ENCODE measurements around the gene FAM72A.
"Not testable (repeated sequence)": the region's sequence is repeated elsewhere in the genome, so short reads cannot be mapped to it uniquely, and the experiment has no call there.

The FAM72A gene

DNA sequence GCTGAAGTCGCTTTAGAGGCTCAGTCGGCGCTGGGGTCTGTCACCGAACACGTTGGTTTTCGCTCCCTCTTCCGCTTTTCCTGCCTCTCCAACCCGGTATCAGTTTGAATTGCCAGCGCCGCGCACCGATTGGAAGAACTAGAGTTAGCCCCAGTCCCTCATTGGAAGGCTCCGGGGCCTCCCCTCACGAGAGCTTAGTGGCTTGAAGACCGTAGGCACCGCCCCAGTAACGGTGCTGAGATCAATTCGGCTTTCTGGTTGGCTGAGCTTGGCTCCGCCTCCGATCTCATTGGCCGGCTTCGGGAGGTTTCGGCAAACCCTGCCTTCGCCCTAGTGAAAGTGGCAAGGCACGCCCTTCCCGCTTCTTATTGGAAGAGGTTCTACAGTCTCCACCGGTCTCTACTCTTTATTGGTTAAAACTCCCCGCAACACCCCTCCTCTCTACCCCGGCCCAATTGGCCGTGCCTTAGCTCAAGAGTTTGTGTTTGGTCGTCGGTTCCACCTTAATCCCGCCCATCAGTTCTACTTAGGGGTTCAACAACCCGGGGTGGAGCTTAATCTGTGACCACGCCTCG is at the start of gene FAM72A:
Gene FAM72A (minus strand): TSS at position 51 of the 575 bp plus-strand sequence. CDS start 814 bp downstream, outside the sequence.
- peak; percentile 73 to 93 (median 92) for DNase-seq (ENCODE audit: low read depth in 3 of 3)

DNA sequence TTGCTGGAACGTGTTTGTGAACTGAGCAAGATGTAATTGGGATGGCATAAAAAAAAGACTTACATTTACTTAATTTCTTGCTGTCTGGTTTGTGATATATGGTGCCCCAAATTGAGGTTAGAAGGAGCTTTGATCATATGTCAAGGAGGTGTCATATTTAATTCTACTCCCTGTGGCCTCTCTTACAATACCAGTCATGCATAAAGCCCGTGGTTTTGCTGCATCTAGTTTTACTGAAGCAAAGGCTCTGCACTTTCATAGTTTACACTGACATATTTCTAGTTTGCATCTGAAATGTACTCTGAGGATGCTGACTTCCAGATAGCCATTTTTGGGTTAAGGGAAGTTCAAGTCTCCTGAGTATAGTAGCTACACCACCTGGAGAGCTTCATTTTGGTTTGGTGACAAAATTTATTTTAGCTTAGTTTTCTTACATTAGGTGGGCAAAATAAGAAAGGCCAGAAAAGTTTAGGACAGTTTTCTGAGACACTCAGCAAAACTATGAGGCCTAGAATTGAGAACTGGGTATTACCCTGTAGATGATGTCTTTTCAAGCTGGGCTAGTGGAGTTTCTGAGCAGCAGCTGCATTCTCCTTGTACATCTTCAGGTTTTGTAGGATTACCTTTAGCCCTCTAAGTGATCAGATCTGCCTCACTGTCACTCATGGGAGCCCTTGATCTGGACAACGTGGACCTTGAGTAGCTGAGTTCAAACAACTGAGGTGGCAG is 48.5 kb upstream of the FAM72A start:
- DNase-seq (ENCODE audit: low read depth in 3 of 3): not testable (repeated sequence)

DNA sequence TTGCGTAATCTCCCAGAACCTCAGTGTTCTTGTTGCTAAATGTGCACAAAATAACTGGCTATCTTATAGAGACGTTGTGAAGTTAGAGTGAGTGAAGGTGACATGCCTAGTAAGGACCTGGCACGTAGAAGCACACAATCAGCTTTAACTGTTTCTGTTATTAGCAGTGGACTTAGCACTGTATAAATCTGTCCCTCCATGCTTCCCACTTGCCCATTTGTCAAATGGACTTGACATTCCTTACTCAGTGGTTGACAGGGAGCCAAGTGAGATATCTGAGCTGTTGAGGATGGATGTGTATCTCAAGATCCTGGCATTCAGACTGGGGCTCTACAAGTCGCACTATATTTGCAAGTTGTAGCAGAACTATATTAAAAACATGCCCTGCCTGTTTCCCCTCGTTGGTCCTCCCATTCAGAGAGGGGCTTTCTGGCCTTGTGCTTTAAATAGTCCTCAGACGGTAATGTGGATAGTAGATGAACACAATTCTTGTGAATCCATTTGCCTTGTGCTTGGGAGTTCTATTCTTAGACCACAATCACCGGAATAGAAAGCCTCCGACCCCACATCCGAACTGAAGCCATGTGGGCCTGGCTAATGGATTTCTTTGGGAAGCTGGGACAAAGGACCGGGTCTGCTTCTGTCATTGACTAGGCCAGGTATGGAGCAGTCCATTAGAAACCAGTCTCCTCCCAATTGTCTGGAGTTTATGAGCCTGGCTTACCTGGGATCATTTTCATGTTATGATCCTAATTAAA is 43.7 kb upstream of the FAM72A start:
- DNase-seq (ENCODE audit: low read depth in 3 of 3): not testable (repeated sequence)

DNA sequence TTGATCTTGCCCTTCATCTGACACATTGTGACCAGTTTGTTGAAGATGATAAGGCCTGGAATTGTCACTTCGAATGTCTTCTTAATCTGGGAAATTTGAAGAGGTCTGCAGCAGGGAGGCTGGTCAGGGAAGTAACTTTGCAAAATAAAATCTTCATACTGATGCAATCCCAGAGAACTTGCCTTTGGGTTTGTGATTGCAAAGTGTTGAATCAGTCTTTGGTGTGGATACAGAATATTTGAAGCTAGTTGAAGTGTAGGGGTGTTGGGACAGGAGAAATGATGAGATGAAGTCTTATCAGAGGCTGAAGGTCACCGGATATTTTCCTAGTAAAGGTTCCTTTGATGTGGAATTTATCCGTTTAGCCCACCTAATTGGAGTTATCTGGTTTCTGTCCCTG is 42.8 kb upstream of the FAM72A start:
- not testable (repeated sequence) for DNase-seq (ENCODE audit: low read depth in 3 of 3)

DNA sequence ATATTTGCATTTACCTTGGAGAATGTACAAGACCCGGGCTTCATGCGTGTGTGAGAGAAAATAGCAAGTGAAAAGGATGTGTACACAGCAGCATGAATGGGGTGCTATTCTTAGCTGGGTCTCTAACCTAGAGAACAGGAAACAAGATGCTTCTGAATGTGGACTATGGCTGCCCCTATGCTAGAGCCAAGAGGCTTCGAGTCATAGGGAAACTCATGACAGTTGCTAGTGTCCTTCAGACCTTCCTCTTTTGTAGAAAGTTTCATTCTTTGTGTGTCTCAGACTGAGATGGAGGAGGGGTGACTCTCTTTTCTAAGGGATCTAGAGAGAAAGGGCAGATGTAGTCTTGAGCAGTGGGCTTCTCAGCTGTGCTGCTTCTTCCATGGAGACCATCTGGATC is 40.7 kb upstream of the FAM72A start:
- not testable (repeated sequence) for DNase-seq (ENCODE audit: low read depth in 3 of 3)

DNA sequence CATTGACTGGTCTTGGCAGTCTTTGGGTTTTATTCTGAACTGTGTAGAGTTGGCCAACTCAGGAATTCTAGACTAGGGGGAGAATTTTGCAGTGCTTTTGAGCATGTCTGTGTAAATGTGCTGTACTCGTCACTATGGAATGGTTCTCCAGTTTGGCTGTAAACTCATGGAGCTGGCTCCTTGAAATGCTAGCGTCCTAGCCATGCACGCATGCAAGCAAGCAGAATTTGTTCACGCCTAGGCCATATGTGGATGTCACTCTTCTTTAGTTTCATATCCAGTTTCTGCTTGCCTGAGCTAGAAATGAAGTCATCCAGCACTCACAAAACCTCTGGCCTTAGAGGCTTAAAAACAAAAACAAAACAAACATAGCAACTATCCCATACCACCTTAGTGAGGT is 37.6 kb upstream of the FAM72A start:
- not testable (repeated sequence) for DNase-seq (ENCODE audit: low read depth in 3 of 3)

DNA sequence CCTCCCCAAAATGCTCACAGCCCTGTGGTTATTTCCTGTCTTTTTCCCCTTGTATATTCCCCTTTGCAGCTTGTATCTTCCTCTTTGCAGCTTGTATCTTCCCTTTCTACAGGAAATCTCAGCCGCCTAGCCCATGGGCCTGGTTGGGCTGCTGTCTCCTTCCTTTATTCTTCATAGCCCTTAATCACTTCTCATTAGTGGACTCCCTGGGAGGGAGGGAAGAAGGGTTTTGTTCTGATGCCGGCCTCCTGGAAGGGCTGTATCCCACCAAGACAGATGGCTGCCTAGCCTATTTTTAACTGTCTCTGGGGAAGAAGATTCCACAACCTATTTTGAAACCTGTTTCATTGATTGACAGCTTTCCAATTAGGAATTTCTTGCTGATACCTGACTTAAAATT is 32.6 kb upstream of the FAM72A start:
- DNase-seq (ENCODE audit: low read depth in 3 of 3): not testable (repeated sequence)

DNA sequence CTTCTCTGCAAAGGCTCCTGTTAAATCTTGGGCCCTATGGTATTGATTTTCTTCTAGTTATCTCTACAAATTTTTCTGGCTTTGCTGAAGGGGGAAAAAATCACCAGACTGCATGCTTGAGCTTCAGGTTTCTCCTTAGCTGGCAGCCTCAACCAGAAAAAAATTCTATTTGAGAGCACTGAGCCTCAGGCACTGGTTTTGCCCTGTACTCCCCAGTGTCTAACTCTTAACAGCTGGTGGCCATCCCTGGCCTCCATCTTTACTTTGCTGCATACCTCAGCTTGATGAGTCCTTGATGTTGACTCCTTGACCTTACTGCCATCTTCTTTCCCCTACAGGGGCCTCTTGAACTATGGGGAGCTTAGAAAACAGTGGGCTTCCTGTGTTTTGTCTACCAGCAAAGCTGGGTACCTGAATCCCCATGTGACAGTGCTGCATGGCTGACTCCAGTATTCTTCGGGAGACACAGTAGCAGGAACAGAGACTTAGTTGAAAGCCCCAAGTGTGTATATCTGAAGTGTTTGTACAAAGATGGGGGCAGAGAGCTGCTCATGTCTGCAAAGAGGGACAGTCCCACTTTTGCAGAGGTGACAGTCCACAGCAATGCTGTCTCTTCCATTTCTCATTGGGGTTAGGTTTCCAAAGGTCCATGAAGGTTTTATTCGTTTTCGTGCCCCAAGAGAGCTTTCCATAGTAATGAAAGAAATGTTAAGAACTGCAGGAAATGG is 31.7 kb upstream of the FAM72A start:
- not testable (repeated sequence) for DNase-seq (ENCODE audit: low read depth in 3 of 3)

DNA sequence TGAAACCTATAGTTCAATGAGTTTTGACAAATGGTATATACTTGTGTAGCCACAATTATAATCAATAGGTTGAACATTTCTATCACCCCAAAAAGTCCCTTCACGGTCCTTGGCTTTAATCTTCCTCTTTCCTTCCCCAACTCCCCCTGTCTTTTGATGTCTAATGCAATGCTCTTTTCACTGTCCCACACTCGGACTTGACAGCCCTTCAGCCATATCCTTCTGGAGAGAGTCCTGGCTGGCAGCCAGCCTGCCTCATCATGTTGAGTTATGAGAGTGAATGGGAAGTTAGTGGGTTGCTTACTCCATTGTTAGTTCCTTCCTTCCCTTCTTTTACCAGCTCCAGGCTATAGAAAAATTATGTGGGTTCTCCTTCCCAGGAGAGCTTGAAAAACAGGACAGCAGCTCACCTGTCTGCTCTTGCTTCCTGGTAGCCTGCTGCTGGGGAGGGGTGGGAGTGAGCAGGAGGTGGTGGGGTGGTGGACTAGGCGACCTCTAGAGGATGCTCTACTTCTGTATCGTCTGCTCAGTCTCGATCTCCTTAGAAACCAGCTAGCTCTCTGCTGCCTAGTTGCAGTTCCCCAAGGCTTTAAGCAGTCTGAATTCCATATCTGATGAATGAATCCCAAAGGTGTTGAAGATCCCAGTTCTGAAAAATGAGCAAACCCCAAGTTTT is 30.5 kb upstream of the FAM72A start:
- DNase-seq (ENCODE audit: low read depth in 3 of 3): not testable (repeated sequence)

DNA sequence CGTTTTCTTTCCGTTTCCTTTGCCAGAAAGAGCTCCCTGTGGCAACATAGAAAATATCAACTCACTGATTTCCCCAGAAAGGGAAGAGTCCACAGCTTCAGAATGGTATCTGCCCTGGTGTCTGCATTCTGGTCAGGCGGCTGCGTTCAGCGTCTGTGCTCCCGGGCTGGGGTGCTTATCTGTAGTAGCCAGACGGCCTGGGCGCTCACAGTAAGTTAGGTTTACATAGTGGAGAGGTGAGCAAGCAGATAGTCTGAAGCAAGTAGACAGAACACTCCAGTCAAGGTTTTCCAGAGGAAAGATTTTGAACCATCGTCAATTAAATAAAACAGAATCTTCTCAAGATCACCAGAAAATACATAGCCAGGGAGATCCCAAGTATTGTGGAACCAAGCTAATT is 29.4 kb upstream of the FAM72A start:
- DNase-seq (ENCODE audit: low read depth in 3 of 3): not testable (repeated sequence)

DNA sequence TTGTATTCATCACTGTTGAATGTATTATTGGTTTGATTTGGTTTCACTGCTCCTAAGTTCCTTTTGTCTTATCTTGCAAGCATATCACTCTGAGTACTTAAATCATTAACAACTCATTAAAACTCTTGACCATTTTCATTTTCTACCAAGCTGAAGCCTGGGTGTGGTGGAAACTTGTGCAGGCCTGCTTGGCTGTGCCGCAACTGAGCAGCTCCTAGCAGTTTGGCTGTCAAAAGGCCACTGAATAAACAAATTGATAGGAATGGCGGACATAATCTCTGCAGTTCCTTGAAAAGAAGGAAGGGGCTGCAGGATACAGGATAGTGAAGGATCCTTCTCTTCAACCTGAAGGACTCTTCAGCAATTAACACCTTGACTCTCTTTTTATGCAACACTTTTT is 26.6 kb upstream of the FAM72A start:
- DNase-seq (ENCODE audit: low read depth in 3 of 3): not testable (repeated sequence)

DNA sequence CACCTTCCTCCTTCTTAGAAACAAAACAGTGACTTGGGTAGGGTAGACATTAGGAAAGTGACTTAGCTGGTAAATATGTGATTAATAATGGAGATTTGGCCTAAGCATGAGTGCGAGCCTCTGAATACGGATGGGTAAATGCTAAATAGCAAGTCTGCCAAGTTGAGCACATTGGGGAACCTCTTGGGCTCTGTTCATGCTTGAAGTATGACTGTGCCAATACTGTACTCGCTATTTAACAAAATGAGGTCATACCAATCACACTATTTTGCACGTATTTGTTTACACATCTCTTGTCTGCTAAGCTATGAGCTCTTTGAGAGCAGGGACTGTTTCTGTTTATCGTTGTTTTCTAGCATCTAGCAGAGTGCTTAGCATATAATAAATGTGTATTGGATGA is 24.2 kb upstream of the FAM72A start:
- not testable (repeated sequence) for DNase-seq (ENCODE audit: low read depth in 3 of 3)

DNA sequence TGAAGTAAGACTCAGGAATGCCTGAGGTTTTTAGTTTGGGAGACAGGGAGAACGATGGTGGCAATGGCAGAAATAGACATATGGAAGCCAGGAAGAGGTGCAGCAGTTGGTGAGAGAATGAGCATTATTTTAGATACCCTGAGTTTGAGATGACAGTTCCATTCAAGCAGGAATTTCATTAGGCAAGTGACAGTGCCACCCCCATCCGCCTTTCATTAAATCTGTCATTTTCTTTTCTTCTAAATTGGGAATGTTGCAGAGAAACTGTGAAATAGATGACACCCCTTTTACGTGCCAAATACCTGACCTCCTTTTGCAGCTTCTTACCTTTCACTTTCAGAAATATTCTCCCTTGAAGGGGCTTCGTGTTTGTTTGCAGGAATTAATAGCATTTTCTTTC is 22.7 kb upstream of the FAM72A start:
- DNase-seq (ENCODE audit: low read depth in 3 of 3): not testable (repeated sequence)

DNA sequence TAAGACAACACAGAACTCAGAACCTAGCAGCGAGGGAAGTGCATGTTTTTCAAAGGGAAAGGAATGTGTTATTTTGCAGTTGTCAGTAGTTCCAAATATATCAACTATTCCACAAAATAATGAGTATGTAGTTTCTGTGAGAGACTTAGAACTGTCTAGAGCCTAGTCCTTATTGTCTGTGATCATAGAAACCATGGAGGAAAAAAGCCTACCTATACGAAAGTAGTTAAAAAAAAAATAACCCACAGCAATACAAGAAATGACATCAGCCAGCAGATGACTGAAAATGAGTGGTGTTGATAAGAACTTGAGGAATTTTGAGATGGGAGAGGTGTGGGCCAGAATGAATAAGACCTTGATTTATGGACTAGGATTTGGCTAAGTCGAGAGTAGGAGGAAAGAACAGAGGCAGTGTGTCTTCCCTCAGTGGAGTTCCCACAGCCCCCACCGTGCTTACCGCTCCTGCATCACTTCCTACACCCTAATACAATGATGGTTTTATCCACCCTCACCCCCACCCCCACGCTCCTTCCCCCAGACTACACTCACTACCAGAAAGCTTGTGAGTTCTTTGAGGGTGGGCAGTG is 21.6 kb upstream of the FAM72A start:
- not testable (repeated sequence) for DNase-seq (ENCODE audit: low read depth in 3 of 3)

DNA sequence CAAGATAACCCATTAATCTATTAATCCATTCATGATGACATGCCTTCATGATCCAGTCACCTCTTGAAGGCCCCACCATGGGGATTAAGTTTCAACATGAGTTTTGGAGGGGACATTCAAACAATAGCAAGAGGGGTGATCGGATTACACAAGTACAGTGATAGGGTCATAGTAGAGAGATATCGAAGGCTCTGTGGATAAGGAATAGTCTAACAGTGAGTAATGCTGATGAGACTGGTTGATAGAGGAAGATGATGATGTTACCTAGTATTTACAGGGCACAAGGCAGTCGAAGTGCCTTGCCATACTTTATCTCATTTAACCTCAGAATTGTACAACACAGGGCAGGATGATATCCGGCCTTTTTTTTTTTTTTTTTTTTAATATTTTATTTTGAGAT is 18.9 kb upstream of the FAM72A start:
- not testable (repeated sequence) for DNase-seq (ENCODE audit: low read depth in 3 of 3)

DNA sequence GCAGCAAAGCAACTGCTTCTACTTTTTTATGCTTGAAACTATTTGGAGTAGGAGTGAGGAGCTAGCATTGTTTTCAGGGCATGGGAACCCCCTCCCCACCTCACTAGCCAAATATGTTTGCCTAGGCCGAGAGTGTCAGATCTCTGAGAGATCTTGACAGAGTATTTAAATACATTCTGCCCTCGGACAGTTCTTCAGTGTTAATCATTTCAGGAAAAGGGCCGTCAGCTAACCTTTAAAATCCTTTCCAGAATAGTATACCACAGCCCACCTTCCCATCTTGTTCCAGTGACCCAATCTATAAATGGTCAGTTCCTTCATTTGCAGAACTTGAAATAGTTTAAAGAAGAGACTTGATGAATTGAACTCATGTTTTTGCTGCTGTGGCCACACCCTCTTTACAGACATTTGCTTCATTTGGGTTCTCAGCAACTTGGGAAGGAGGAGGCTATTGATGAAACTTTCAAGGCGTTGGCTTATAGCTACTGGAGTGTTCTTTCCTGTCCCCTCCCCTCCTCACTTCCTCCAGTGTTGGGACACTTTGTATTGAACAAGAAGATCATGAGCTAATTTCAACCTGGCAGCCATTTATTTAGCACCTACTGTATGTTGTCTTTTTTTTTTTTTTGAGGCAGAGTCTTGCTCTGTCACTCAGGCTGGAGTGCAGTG is 17.8 kb upstream of the FAM72A start:
- DNase-seq (ENCODE audit: low read depth in 3 of 3): not testable (repeated sequence)

DNA sequence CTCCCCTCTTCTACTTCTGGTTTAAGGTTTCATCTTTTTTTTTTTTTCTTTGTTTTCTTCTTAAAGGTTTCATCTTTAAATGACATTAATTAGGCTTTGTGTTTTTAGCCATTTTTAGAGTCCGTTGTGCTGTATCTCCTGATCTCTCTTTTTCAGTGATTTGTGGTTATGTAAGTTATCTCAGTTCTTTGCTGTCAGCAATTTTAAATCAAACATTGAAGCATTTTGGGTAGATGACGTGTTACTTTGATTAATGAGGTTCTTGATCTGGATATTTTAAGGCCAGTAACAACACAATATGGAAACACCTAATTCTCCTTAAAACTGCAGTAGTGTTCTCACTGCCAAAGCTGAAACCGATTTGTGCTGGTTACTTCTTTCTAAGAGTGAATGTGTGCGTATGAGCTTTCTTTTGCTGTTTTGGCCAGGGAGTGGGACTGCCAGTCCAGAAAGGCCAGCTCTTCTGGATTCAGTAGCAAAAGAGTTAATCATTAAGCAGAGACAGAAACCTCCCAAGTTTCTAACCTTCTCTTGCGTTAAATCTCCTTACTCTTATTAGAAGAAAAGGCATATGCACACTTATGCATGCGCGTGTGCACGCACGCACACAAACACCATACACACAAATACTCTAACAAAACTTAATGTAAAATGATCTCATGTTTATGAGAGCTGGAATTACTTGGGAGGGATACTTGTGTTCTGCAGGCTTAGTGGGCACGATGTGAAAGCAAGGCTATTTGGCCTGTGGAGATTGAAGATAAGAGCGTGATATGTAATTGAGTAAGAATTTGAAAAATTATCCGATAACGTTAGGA is 17.1 kb upstream of the FAM72A start:
- not testable (repeated sequence) for DNase-seq (ENCODE audit: low read depth in 3 of 3)

DNA sequence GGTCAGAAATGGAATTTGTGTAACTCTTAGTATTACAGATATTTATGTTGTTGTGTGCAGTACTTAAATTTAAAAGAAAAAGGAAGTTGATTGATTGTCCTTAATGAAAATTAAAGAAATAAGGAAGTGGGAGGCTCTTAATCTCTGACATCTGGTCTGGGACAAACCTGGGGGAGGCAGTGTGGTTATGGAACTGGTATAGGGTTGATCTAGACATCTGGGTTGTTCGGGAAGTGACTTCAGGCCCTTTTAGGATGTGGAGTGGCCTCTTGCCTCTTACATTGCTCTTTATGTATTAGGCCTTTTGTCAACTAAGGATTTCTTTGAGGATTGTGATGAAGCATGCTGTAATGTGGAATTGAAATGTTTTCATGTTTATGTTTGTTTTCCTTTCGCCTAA is 16.1 kb upstream of the FAM72A start:
- not testable (repeated sequence) for DNase-seq (ENCODE audit: low read depth in 3 of 3)

DNA sequence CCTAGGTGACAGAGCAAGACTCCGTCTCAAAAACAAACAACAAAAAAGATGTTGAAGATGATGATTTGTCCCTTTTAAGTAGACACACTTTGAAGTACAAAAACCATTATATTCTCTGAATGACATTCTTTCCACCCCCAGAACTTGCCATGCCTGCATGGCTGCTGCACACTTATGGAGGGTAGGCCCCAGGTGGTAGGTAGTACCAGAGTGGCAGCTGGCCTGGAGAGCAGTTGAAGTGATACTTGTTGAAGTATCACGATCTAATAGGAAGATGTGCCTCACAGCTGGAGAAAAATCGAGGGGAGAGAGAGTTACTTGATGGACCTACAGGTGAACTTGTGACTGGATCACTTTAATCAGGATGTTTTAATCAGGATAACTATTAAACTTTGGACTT is 15.6 kb upstream of the FAM72A start:
- not testable (repeated sequence) for DNase-seq (ENCODE audit: low read depth in 3 of 3)
